Left hindlimb (tissue), 1 donor: ENCODE data around the gene BAD.
A peak's percentile ranks its signal among the peaks of the same experiment; 100 is the strongest.

Experiments used
- DNase-seq: peaks from one replicate; pipeline ENCODE4 v3.0.0-alpha.2; 2018

Gene BAD

DNA sequence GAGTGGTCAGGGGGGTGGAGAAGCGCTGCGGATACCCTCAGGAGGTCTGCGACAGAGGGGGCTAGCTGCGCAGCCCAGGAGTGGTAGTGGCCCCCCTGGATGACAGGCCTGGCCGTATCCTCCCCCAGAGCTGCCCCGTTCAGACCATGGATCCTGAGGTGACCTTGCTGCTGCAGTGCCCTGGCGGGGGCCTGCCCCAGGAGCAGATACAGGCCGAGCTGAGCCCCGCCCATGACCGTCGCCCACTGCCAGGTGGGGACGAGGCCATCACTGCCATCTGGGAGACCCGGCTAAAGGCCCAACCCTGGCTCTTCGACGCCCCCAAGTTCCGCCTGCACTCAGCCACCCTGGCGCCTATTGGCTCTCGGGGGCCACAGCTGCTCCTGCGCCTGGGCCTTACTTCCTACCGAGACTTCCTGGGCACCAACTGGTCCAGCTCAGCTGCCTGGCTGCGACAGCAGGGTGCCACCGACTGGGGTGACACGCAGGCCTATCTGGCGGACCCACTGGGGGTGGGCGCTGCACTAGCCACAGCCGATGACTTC is 57.9 kb downstream of the BAD start:
- DNase-seq, result no peak

- DNase-seq, result peak; percentile 92
Observed at GRCh38 chr11:64225608-64226506, 58.6 kb downstream of the BAD start, which contains the start of the genes NUDT22 and TRPT1. Gene NUDT22, plus strand, starts transcription at chr11:64226274. Its CDS starts 379 bp downstream, at chr11:64226653. Gene TRPT1, minus strand, starts transcription at chr11:64226186. Its CDS starts 326 bp downstream, at chr11:64225860.

GRCh38 chr11:64224891-64225607 is 59.4 kb downstream of the BAD start:
- DNase-seq, result peak; percentile 39

DNA sequence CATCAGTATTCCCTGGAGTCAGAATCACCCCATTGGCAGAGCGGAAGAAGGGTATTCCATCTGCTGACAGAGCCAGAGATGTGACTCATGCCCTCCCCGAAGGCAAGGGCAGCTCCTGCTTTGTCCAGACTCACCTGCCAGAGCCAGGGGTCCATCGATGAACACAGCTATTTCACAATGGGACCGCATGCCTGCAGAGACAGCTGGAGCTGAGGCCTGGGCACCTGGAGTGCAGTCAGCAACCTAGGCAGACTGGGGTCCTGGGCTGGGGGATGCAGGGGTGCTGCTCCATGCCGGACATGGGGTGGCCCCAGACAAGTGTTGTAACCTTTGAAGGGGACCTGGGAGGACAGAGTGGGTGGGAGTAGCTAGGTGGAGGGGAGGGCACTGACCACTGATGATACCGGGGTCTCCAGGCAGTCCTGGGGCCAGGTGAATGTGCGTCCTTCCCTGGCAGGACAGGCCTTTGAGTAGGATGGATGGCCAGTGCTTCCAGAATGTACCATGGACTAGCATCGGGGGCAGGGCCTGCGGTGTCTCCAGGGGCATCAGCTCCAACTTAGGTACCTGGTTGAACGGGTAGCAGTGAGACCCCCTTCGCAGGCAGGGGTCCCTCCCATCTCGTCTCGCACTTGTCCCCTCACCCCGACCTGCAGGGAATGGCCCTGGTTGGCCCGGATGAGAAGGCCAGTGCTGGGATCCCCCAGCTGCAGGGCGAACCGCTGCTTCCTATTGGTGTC is 60.1 kb downstream of the BAD start:
- peak; percentile 31 for DNase-seq

- peak; percentile 33 for DNase-seq
Observed at GRCh38 chr11:64223001-64223651, 61.3 kb downstream of the BAD start.

DNA sequence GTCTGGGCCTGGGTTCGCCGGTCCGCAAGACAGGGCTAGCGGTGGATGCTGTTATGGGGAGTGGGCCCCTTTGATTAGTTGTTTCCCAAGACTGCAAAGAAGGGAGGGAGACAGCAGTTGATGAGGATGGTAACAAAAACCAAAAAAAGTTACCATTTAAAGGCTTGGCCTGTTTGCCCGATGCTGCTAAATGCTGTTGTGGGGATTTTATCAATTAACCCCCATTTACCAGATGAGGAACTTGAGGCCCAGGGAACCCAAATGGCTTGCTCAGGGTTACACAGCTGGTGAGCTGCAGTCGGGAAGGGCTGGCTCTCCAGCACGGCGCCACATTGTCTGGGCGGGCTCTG is 61.8 kb downstream of the BAD start:
- no peak for DNase-seq

- no peak for DNase-seq
Observed at GRCh38 chr11:64220798-64221197, 63.7 kb downstream of the BAD start.

DNA sequence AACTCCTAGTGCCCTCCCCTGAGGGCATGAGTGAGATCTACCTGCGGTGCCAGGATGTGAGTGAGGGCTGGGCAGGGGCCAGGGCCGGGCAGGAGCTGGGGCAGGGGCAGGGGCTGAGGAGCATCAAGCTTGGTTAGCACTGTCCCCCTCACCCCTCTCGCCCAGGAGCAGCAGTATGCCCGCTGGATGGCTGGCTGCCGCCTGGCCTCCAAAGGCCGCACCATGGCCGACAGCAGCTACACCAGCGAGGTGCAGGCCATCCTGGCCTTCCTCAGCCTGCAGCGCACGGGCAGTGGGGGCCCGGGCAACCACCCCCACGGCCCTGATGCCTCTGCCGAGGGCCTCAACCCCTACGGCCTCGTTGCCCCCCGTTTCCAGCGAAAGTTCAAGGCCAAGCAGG is 64.2 kb downstream of the BAD start:
- DNase-seq, result no peak
